ENCODE measurements around the gene GOLGB1.

DNA sequence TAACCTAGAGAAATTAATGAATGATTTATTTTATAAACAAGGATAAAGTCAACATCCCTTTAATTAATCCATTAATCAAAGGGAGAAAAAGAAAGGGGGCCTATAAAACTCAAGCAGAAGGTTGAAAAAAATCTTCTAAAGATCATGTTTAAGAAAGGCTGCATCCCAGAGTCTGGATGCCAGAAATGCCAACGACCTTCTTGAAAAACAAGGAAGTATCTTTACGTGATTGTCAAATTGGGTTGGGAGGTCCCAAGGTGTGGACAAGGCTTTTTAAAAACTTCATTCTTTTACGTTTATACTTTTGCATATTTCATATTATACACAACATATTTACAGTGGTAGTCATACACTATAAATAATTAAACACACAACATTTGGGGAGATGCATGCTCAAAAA lies 1.6 kb downstream of the GOLGB1 start:
- TF ChIP-seq CTCF (IDR thresholded peaks at IDR 0.05) (no peak), POLR2A (IDR thresholded peaks at IDR 0.05) (no peak)
